Measurements from ENCODE around the gene TMEM161A. TPM values are rescaled to one million over a fixed set of nuclear protein-coding genes. Genes with fewer than 3 reads are reported as not detected.

The TMEM161A gene
- total and polyA plus RNA-seq, 2 of the 13 experiments (the other 11 are each of a cell fraction or from before 2014, with no cell fraction given): 25.9 to 31.4 TPM

- peak; percentile 89 for TF ChIP-seq ZNF407 (CRISPR knock-in tag; IDR thresholded peaks at IDR 0.05; ENCODE audit: not compliant biosample characterization)
- TF ChIP-seq TRIM24 (CRISPR knock-in tag; IDR thresholded peaks at IDR 0.05): peak; percentile 76; the same call in 1 of the 2 replicates
- TF ChIP-seq KMT2B (CRISPR knock-in tag; IDR thresholded peaks at IDR 0.05): peak; percentile 67
- TF ChIP-seq ZNF589 (CRISPR knock-in tag; conservative IDR thresholded peaks at IDR 0.05): peak; percentile 88
- no peak for TF ChIP-seq ZNF30 (CRISPR knock-in tag; IDR thresholded peaks at IDR 0.05)
- peak; percentile 54; the same call in 1 of the 2 replicates for TF ChIP-seq NFAT5 (CRISPR knock-in tag; IDR thresholded peaks at IDR 0.05)
- peak; percentile 68; the same call in 1 of the 2 replicates for TF ChIP-seq DR1 (CRISPR knock-in tag; IDR thresholded peaks at IDR 0.05)
- no peak for TF ChIP-seq IKZF1 (IDR thresholded peaks at IDR 0.05)
- TF ChIP-seq ATF1 (CRISPR knock-in tag; IDR thresholded peaks at IDR 0.05): peak; percentile 63
- peak; percentile 51; the same call in 1 of the 2 replicates for TF ChIP-seq YEATS2 (CRISPR knock-in tag; IDR thresholded peaks at IDR 0.05; ENCODE audit: borderline replicate concordance)
- TF ChIP-seq FOXA3 (CRISPR knock-in tag; IDR thresholded peaks at IDR 0.05): peak; percentile 78
Measured at GRCh38 chr19:19096641-19097627, 41.3 kb downstream of the TMEM161A start (continued).
